ENCODE results near the gene SMIM13.

DNA sequence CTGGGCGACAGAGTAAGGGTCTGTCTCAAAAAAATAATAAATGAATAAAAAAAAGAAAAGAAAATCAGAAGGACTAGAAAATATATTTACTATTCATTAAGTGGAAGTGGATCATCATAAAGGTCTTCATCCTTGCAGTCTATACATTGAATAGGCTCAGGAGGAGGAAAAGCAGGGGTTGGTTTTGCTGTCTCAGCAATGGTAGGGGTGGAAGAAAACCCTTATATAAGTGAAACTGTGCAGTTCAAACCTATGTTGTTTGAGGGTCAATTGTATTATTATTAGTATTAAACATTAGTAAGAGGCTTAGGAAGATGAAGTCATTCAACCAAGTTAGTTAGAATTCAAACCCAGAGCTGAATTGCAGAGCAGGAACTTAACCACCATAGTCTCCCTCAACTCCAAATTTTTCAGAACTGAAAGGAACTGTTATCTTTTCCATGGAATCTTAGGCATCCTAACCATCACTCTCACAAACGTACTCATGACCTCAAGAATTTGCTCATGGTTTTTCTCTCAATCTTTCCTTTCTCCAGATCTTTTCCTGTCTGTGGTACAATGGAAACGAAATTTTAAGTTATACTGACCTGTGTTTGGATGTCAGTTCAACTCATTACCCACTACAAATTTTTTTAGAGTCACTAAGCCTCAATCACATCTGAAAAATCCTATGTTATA is 7.7 kb upstream of the SMIM13 start:
- TF ChIP-seq, protein P1, sequence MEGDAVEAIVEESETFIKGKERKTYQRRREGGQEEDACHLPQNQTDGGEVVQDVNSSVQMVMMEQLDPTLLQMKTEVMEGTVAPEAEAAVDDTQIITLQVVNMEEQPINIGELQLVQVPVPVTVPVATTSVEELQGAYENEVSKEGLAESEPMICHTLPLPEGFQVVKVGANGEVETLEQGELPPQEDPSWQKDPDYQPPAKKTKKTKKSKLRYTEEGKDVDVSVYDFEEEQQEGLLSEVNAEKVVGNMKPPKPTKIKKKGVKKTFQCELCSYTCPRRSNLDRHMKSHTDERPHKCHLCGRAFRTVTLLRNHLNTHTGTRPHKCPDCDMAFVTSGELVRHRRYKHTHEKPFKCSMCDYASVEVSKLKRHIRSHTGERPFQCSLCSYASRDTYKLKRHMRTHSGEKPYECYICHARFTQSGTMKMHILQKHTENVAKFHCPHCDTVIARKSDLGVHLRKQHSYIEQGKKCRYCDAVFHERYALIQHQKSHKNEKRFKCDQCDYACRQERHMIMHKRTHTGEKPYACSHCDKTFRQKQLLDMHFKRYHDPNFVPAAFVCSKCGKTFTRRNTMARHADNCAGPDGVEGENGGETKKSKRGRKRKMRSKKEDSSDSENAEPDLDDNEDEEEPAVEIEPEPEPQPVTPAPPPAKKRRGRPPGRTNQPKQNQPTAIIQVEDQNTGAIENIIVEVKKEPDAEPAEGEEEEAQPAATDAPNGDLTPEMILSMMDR (IDR thresholded peaks at IDR 0.05; ENCODE audit: extremely low read depth in 1 of 2, insufficient read depth in 1 of 2, low read depth in 1 of 2, low read length in 2 of 2), result no peak
- TF ChIP-seq FOS (IDR thresholded peaks at IDR 0.05; ENCODE audit: borderline replicate concordance, insufficient read depth, low read length) (no peak), POLR2A (IDR thresholded peaks at IDR 0.05; ENCODE audit: low read depth, low read length) (no peak), POLR2AphosphoS5 (IDR thresholded peaks at IDR 0.05; ENCODE audit: insufficient read depth, low read depth, low read length) (no peak)
